Measurements from ENCODE around the gene OR1F1.

DNA sequence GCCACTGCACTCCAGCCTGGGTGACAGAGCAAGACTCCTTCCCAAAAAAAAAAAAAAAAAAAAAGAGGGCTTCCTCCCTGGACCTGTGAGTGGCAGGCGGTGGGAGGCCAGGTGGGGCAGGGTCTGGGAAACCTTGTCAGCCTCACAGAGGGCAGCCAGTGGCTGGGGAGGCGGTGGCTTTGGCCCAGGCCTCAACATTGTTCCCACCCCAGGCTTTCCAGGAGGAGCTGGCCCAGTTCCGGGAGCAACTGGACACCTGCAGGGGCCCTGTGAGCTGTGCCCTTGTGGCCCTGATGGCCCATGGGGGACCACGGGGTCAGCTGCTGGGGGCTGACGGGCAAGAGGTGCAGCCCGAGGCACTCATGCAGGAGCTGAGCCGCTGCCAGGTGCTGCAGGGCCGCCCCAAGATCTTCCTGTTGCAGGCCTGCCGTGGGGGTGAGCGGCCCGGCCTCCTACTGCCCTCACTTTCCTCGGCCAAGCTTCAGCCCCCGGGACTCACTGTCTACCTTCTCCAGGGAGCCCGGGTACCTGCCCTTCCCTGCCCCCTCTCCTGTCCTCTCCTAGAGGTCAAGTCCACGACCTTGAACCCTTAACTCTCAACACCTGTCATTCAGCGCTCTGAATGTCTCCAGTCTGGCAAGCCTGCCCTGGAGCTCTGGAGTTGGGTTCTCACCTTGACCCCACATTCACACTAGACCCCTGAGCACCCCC lies 40.8 kb upstream of the OR1F1 start:
- TF ChIP-seq, protein P1, sequence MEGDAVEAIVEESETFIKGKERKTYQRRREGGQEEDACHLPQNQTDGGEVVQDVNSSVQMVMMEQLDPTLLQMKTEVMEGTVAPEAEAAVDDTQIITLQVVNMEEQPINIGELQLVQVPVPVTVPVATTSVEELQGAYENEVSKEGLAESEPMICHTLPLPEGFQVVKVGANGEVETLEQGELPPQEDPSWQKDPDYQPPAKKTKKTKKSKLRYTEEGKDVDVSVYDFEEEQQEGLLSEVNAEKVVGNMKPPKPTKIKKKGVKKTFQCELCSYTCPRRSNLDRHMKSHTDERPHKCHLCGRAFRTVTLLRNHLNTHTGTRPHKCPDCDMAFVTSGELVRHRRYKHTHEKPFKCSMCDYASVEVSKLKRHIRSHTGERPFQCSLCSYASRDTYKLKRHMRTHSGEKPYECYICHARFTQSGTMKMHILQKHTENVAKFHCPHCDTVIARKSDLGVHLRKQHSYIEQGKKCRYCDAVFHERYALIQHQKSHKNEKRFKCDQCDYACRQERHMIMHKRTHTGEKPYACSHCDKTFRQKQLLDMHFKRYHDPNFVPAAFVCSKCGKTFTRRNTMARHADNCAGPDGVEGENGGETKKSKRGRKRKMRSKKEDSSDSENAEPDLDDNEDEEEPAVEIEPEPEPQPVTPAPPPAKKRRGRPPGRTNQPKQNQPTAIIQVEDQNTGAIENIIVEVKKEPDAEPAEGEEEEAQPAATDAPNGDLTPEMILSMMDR (IDR thresholded peaks at IDR 0.05 in 4 of 5, conservative IDR thresholded peaks at IDR 0.05 in 1 of 5), result no peak
- no peak for TF ChIP-seq POLR2A (IDR thresholded peaks at IDR 0.05)
